Progenitor cell of endocrine pancreas (in vitro differentiated cells): ENCODE data around the gene CCDC88C. TPM values are rescaled to one million over a fixed set of nuclear protein-coding genes. Genes with fewer than 3 reads are reported as not detected.

Experiments
- DNase-seq: peaks from one replicate; pipeline ENCODE4 v3.0.0; 2021; ENCODE audit warnings: low spot score; ENCODE audit not compliant: unreplicated experiment
- H3K27ac Mint-ChIP-seq: 2 replicates; pipeline ENCODE4 v1.8.0; 2021; ENCODE audit warnings: mild to moderate bottlenecking, moderate library complexity, mixed read lengths
- H3K27me3 Mint-ChIP-seq: 2 replicates; pipeline ENCODE4 v1.8.0; 2021; ENCODE audit warnings: mixed read lengths
- H3K36me3 Mint-ChIP-seq: 2 replicates; pipeline ENCODE4 v1.8.0; 2022; ENCODE audit warnings: mixed read lengths; ENCODE audit not compliant: insufficient read depth
- H3K4me1 Mint-ChIP-seq: 2 replicates; pipeline ENCODE4 v1.8.0; 2021; ENCODE audit warnings: low read depth, mixed read lengths
- H3K4me3 Mint-ChIP-seq: 2 replicates; pipeline ENCODE4 v1.8.0; 2021; ENCODE audit warnings: low read depth, mild to moderate bottlenecking, moderate library complexity, mixed read lengths
- H3K9me3 Mint-ChIP-seq: 2 replicates; pipeline ENCODE4 v1.8.0; 2021; ENCODE audit warnings: low read depth, mixed read lengths
- total RNA-seq: library from RNA; stranded (reverse); gene quantifications from 2 replicates; pipeline ENCODE4 v1.2.1, GENCODE V29; 2021
- TF ChIP-seq, protein P1 (sequence below): fragments of 200-600 bp; sonication (generic); IDR thresholded peaks from one replicate; pipeline ENCODE4 v1.5.0; 2021; ENCODE audit warnings: antibody characterized with exemption, mild to moderate bottlenecking; ENCODE audit not compliant: unreplicated experiment

The CCDC88C gene
- total RNA-seq, 1 donor from 2014 or later = 78.1 TPM

GRCh38 chr14:91241863-91242262 is 175.8 kb downstream of the CCDC88C start:
- Mint-ChIP-seq H3K27ac (no peak overlapping the region), H3K36me3 (no peaks in the 10 kb centered on the region), H3K4me3 (no peak overlapping the region), H3K4me1 (no peaks in the 10 kb centered on the region), H3K27me3 (peaks cover 27% of the 10 kb centered on the region), H3K9me3 (peaks cover 3% of the 10 kb centered on the region)
- DNase-seq = no peak
- TF ChIP-seq, protein P1, sequence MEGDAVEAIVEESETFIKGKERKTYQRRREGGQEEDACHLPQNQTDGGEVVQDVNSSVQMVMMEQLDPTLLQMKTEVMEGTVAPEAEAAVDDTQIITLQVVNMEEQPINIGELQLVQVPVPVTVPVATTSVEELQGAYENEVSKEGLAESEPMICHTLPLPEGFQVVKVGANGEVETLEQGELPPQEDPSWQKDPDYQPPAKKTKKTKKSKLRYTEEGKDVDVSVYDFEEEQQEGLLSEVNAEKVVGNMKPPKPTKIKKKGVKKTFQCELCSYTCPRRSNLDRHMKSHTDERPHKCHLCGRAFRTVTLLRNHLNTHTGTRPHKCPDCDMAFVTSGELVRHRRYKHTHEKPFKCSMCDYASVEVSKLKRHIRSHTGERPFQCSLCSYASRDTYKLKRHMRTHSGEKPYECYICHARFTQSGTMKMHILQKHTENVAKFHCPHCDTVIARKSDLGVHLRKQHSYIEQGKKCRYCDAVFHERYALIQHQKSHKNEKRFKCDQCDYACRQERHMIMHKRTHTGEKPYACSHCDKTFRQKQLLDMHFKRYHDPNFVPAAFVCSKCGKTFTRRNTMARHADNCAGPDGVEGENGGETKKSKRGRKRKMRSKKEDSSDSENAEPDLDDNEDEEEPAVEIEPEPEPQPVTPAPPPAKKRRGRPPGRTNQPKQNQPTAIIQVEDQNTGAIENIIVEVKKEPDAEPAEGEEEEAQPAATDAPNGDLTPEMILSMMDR = no peak

- no peaks in the 10 kb centered on the region for H3K4me1 Mint-ChIP-seq
- H3K4me3 Mint-ChIP-seq = no peak overlapping the region
- DNase-seq = no peak
- peaks cover 15% of the 10 kb centered on the region for H3K27me3 Mint-ChIP-seq
- peaks cover 5% of the 10 kb centered on the region for H3K36me3 Mint-ChIP-seq
- TF ChIP-seq, protein P1 = no peak
- H3K27ac Mint-ChIP-seq = no peak overlapping the region
- H3K9me3 Mint-ChIP-seq = peaks cover 3% of the 10 kb centered on the region
These were observed 179.0 kb downstream of the CCDC88C start for GRCh38 chr14:91238661-91239060.

DNA sequence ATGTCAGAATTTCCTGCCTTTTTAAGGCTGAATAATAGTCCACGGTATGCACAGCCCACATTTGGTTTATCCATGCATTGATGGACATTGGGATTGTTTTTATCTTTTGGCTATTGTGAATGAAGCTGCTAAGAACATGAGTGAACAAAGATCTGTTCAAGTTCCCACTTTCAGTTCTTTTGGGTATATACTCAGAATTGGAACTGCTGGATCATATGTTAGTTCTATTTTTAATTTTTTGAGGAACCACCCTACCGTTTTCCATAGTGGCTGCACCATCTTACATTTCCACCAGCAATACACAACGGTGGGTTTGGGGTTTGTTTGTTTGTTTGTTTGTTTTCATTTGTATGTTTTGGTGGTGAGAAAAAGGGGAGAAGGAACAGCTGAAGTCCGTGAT is 179.5 kb downstream of the CCDC88C start:
- Mint-ChIP-seq H3K27ac (no peak overlapping the region), H3K4me1 (no peaks in the 10 kb centered on the region), H3K36me3 (peaks cover 5% of the 10 kb centered on the region), H3K27me3 (peaks cover 14% of the 10 kb centered on the region), H3K9me3 (peaks cover 3% of the 10 kb centered on the region), H3K4me3 (no peak overlapping the region)
- TF ChIP-seq, protein P1 = no peak
- no peak for DNase-seq

DNA sequence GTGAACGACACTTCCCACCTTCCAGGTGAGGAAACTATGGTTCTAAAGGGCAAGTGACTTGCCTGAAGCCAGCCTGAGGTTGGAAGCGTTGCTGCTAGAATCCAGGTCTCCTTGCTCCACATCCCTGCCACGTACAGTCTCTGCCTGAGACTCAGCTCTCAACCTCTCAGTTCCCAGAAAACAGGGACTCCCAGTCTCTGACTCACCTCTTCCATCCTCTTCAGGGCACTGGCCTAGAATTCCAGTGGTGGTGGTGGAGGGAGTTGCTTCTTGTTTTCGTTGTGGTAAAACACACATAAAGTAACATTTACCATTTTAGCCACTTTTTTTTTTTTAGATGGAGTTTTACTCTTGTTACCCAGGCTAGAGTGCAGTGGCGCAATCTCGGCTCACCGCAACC is 180.4 kb downstream of the CCDC88C start:
- Mint-ChIP-seq H3K27me3 (peaks cover 11% of the 10 kb centered on the region), H3K9me3 (peaks cover 3% of the 10 kb centered on the region), H3K4me3 (no peak overlapping the region), H3K36me3 (peaks cover 5% of the 10 kb centered on the region), H3K4me1 (no peaks in the 10 kb centered on the region), H3K27ac (no peak overlapping the region)
- DNase-seq = no peak
- TF ChIP-seq, protein P1 = no peak

DNA sequence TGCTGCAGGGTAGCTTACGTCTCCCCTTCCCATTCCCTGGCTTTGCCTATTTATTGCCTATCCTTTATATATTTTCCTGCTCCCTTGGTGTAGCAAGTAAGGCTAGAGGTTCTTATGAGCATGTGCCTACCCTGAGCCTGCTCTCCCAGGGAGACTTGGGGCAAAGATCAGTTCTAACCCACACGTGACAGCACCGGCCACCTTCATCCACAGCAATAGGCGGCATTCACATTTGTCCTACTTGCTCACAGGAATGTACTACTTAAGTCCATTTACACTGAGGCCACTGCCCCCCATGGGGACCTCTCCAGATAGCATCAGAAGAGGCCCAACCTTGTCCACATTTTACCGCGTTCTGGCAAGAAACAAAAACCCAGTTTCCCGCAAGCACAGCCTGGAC is 181.8 kb downstream of the CCDC88C start:
- DNase-seq = no peak
- H3K27me3 Mint-ChIP-seq = peaks cover 3% of the 10 kb centered on the region
- peaks cover 3% of the 10 kb centered on the region for H3K9me3 Mint-ChIP-seq
- TF ChIP-seq, protein P1 = no peak
- H3K36me3 Mint-ChIP-seq = peaks cover 11% of the 10 kb centered on the region
- no peak overlapping the region for H3K27ac Mint-ChIP-seq
- H3K4me1 Mint-ChIP-seq = no peaks in the 10 kb centered on the region
- no peak overlapping the region for H3K4me3 Mint-ChIP-seq

- peaks cover 6% of the 10 kb centered on the region for H3K9me3 Mint-ChIP-seq
- no peak overlapping the region for H3K27ac Mint-ChIP-seq
- TF ChIP-seq, protein P1 = no peak
- peaks cover 2% of the 10 kb centered on the region for H3K27me3 Mint-ChIP-seq
- H3K4me1 Mint-ChIP-seq = no peaks in the 10 kb centered on the region
- DNase-seq = no peak
- no peak overlapping the region for H3K4me3 Mint-ChIP-seq
- peaks cover 16% of the 10 kb centered on the region for H3K36me3 Mint-ChIP-seq
These were observed 182.9 kb downstream of the CCDC88C start for GRCh38 chr14:91234791-91235114.
